SU-DHL-6 (cell line): ENCODE measurements around the gene RHOV.

Experiments
- EZH2phosphoT487 ChIP-seq: fragments of 200-600 bp; sonication (generic), shearing (Covaris generic); conservative IDR thresholded peaks from 2 replicates; pipeline ENCODE4 v1.6.1; 2018; ENCODE audit warnings: mild to moderate bottlenecking, antibody characterized with exemption, low read length, moderate library complexity, mixed read lengths
- TF ChIP-seq, protein P1 (sequence below): fragments of 200-600 bp; sonication (generic); IDR thresholded peaks from one replicate; pipeline ENCODE4 v1.5.1; 2017; ENCODE audit warnings: antibody characterized with exemption, mild to moderate bottlenecking, low read length, moderate library complexity; ENCODE audit not compliant: insufficient read depth, poor library complexity, severe bottlenecking

DNA sequence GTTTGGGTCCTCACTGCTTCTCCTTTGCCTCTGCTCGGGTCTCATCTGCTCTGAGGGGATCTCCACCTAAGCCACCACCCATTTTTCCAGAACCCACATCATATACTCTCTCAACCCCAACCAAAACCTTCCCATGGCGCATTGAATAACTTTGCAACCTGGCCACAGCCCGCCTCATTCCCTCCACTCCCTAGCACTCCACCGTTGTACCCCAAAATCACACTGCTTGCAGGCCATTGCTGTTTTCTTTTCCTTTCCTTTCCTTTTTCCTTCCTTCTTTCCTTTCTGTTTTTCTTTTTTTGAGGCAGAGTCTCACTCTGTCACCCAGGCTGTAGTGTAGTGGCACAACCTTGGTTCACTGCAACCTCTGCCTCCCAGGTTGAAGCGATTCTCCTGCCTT, 17.1 kb upstream of the RHOV start:
- TF ChIP-seq, protein P1, sequence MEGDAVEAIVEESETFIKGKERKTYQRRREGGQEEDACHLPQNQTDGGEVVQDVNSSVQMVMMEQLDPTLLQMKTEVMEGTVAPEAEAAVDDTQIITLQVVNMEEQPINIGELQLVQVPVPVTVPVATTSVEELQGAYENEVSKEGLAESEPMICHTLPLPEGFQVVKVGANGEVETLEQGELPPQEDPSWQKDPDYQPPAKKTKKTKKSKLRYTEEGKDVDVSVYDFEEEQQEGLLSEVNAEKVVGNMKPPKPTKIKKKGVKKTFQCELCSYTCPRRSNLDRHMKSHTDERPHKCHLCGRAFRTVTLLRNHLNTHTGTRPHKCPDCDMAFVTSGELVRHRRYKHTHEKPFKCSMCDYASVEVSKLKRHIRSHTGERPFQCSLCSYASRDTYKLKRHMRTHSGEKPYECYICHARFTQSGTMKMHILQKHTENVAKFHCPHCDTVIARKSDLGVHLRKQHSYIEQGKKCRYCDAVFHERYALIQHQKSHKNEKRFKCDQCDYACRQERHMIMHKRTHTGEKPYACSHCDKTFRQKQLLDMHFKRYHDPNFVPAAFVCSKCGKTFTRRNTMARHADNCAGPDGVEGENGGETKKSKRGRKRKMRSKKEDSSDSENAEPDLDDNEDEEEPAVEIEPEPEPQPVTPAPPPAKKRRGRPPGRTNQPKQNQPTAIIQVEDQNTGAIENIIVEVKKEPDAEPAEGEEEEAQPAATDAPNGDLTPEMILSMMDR, result no peak
- no peak for TF ChIP-seq EZH2phosphoT487
